ENCODE measurements around the gene TARDBP.

Gene TARDBP

DNA sequence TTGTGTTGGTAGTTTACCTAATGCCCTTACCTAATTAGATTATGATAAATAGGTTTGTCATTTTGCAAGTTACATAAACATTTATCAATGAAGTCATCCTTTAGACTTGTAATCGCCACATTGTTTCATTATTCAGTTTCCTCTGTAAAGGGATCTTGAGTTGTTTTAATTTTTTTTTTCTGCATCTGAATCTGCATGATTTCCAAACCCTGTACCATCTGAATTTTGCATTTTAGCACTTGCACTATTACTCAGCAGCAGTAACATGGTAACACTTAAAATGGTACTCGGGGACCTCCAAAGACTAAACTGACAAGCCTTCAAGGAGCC lies 12.4 kb downstream of the TARDBP start:
- TF ChIP-seq CTCF (IDR thresholded peaks at IDR 0.05; ENCODE audit: insufficient read depth, missing control alignments) = no peak
- no peak for DNase-seq (ENCODE audit: insufficient read length, low spot score)
- FAIRE-seq = no peak

- FAIRE-seq = no peak
- TF ChIP-seq CTCF (IDR thresholded peaks at IDR 0.05; ENCODE audit: insufficient read depth, missing control alignments) = no peak
- DNase-seq (ENCODE audit: insufficient read length, low spot score) = no peak
Measured at GRCh38 chr1:11025618-11026017, 13.2 kb downstream of the TARDBP start.

- no peak for TF ChIP-seq CTCF (IDR thresholded peaks at IDR 0.05; ENCODE audit: insufficient read depth, missing control alignments)
- no peak for DNase-seq (ENCODE audit: insufficient read length, low spot score)
- FAIRE-seq = no peak
Measured at GRCh38 chr1:11026052-11026451, 13.6 kb downstream of the TARDBP start.

DNA sequence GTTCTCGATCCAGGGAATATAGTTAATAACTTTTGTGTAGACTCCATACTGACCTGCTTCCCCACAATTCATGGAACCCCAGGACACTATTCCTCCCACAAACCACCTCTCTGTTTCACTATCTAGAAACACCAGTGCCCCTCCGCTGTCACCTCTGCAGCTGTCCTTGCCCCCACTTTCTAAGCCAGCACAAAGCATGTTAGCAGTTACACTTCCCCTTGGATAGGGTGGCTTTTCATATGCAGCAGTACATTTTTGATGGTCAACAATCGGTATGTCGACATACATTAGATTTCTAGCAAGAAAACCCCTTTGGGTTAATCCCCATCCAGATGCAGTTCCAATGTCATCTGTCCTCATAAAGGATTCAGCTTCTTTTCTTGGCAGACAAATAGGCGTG lies 14.4 kb downstream of the TARDBP start:
- no peak for FAIRE-seq
- no peak for DNase-seq (ENCODE audit: insufficient read length, low spot score)
- no peak for TF ChIP-seq CTCF (IDR thresholded peaks at IDR 0.05; ENCODE audit: insufficient read depth, missing control alignments)

DNA sequence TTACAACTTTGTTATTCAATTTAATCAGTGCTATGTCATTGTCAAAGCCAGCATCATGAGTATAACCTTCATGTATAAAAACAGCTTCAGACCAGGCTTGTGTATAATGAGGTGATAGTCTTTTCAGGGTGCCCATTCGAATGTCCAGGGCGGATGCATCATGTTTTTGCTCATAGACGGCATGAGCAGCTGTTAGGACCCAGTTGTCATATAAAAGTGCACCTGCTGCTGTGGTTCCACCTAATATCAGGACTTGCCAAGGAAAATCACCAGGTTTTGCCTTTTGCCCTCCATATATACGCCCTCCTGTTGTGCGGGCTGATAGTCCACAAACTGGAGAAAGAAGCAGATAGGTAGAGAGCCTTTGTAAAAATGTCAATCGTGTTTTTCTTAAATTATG lies 14.9 kb downstream of the TARDBP start:
- DNase-seq (ENCODE audit: insufficient read length, low spot score) = no peak
- TF ChIP-seq CTCF (IDR thresholded peaks at IDR 0.05; ENCODE audit: insufficient read depth, missing control alignments) = no peak
- no peak for FAIRE-seq

GRCh38 chr1:11028018-11028417 lies 15.6 kb downstream of the TARDBP start:
- no peak for DNase-seq (ENCODE audit: insufficient read length, low spot score)
- no peak for TF ChIP-seq CTCF (IDR thresholded peaks at IDR 0.05; ENCODE audit: insufficient read depth, missing control alignments)
- no peak for FAIRE-seq

- no peak for TF ChIP-seq CTCF (IDR thresholded peaks at IDR 0.05; ENCODE audit: insufficient read depth, missing control alignments)
- FAIRE-seq (no peak), DNase-seq (ENCODE audit: insufficient read length, low spot score) (no peak)
Measured at GRCh38 chr1:11030865-11031264, 18.4 kb downstream of the TARDBP start.

All from D721Med (cell line).